Fibroblast of the aortic adventitia (primary cell): Measurements from ENCODE around the gene DHX32. TPM values are rescaled to one million over a fixed set of nuclear protein-coding genes. Genes with fewer than 3 reads are reported as not detected.

Source experiments
- DNase-seq: peaks from one replicate; pipeline ENCODE4 v3.0.0-alpha.2; 2010; ENCODE audit warnings: low read depth
- H3K4me3 ChIP-seq: 2 replicates; pipeline ENCODE4 v1.5.1; 2011; ENCODE audit warnings: low read depth, mild to moderate bottlenecking, control low read depth, low read length, moderate library complexity
- total RNA-seq: library from RNA; depleted of rRNA; stranded (reverse); fragments of >200 nt; gene quantifications from 2 replicates; pipeline ENCODE4 v1.2.3, GENCODE V29; 2012; ENCODE audit warnings: low replicate concordance
- TF ChIP-seq, protein P1 (sequence below): IDR thresholded peaks from 2 replicates; pipeline ENCODE4 v1.5.1; 2011; ENCODE audit warnings: mild to moderate bottlenecking, low read length, control low read depth, inconsistent platforms; ENCODE audit not compliant: insufficient read depth

The DHX32 gene
- total RNA-seq, 1 donor: 31.3 TPM

DNA sequence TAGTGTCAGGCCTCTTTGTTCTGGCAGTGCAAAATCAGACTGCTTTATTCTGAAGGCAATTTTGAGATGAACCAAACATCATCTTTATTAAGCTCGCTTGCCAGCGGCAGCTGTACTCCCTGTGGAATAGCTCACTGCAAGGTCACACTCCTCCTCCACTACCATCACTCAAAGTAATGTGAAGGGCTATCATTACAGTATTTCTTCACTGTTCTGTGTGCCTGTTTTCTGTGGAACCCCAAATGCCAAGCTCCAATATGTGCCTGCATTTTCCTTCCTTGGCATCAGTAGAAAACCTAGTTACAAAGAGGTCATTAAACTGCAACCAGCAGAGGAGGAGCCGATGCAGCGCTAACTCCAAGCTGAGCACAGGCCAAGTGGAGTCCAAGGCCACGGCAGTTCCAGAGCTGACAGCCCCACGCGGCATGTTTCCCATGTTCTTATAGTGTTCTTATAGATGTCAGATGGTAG is 36.3 kb downstream of the DHX32 start:
- TF ChIP-seq, protein P1, sequence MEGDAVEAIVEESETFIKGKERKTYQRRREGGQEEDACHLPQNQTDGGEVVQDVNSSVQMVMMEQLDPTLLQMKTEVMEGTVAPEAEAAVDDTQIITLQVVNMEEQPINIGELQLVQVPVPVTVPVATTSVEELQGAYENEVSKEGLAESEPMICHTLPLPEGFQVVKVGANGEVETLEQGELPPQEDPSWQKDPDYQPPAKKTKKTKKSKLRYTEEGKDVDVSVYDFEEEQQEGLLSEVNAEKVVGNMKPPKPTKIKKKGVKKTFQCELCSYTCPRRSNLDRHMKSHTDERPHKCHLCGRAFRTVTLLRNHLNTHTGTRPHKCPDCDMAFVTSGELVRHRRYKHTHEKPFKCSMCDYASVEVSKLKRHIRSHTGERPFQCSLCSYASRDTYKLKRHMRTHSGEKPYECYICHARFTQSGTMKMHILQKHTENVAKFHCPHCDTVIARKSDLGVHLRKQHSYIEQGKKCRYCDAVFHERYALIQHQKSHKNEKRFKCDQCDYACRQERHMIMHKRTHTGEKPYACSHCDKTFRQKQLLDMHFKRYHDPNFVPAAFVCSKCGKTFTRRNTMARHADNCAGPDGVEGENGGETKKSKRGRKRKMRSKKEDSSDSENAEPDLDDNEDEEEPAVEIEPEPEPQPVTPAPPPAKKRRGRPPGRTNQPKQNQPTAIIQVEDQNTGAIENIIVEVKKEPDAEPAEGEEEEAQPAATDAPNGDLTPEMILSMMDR: no peak
- DNase-seq: no peak
- H3K4me3 ChIP-seq: no peak overlapping the region

- TF ChIP-seq, protein P1: no peak
- H3K4me3 ChIP-seq: no peak overlapping the region
- no peak for DNase-seq
These were observed 37.3 kb downstream of the DHX32 start for GRCh38 chr10:125843603-125844329.

GRCh38 chr10:125840955-125841354 is 40.1 kb downstream of the DHX32 start:
- no peak overlapping the region for H3K4me3 ChIP-seq
- TF ChIP-seq, protein P1: no peak
- DNase-seq: no peak

DNA sequence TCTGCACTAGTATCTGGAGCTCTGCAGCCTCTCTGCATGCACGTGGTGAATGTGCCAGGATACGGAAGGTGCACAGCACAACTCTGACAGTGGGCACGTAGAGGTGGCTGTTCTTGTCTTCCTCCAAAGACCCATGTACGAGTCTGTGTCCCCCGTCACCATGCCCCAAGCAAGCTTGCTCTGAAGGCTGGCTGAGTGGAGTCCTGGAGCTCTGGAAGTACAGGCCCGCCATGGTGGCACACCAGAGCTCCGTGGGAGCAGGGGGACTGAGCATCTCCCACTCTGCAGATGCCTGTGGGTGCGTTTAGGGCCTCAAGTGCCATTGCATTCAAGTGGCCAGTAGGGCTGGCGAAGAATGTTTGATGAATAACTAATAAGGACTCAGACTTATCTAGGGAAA is 40.7 kb downstream of the DHX32 start:
- no peak for DNase-seq
- TF ChIP-seq, protein P1: no peak
- H3K4me3 ChIP-seq: no peak overlapping the region

- TF ChIP-seq, protein P1: no peak
- no peak overlapping the region for H3K4me3 ChIP-seq
- no peak for DNase-seq
These were observed 42.1 kb downstream of the DHX32 start for GRCh38 chr10:125838802-125839575.

DNA sequence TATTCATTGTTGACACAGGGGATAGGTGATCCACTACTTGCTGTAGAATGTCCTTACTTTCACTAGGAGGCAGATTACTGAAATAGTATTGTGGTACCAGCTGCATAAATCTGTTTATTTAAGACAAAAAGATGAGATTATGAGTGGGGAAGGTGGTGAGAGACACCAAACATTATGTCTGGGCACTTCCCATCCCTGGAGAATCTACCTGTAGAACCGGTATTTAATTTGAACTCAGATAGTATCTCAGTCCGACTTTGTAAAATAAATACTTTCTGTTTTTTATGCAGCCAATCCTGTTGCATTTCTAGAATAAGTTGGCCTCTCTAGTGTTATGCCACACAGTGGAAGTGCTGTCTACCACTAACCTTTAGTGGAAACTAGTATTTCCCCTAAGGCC is 44.3 kb downstream of the DHX32 start:
- DNase-seq: no peak
- no peak overlapping the region for H3K4me3 ChIP-seq
- TF ChIP-seq, protein P1: no peak
